Measurements from ENCODE around the gene DNM2.

DNM2 gene

GRCh38 chr19:10871711-10872545, 154.0 kb downstream of the DNM2 start (continued):
- TF ChIP-seq ZNF645 (tag by site-specific recombination; IDR thresholded peaks at IDR 0.05) = no peak
- TF ChIP-seq ZNF521 (tag by site-specific recombination; IDR thresholded peaks at IDR 0.05) = no peak
- TF ChIP-seq ZNF791 (tag by site-specific recombination; IDR thresholded peaks at IDR 0.05) = no peak
- TF ChIP-seq ZNF132 (tag by site-specific recombination; IDR thresholded peaks at IDR 0.05; ENCODE audit: borderline replicate concordance) = no peak
- no peak for TF ChIP-seq ZNF16 (tag by site-specific recombination; IDR thresholded peaks at IDR 0.05; ENCODE audit: low read depth)
- TF ChIP-seq ZNF670 (tag by site-specific recombination; IDR thresholded peaks at IDR 0.05; ENCODE audit: low read depth) = no peak
- TF ChIP-seq ZNF626 (tag by site-specific recombination; IDR thresholded peaks at IDR 0.05) = no peak
- no peak for TF ChIP-seq ZNF776 (tag by site-specific recombination; IDR thresholded peaks at IDR 0.05; ENCODE audit: borderline replicate concordance)
- TF ChIP-seq ZNF416 (tag by site-specific recombination; IDR thresholded peaks at IDR 0.05) = no peak
- no peak for TF ChIP-seq ZNF518A (tag by site-specific recombination; conservative IDR thresholded peaks at IDR 0.05; ENCODE audit: low read depth)
- peak; percentile 87 for TF ChIP-seq GLIS1 (tag by site-specific recombination; IDR thresholded peaks at IDR 0.05)
- peak; percentile 97 for TF ChIP-seq EGR2 (tag by site-specific recombination; IDR thresholded peaks at IDR 0.05; ENCODE audit: low read depth)
- no peak for TF ChIP-seq ZNF148 (tag by site-specific recombination; IDR thresholded peaks at IDR 0.05; ENCODE audit: borderline replicate concordance)
- TF ChIP-seq ZNF248 (tag by site-specific recombination; IDR thresholded peaks at IDR 0.05) = no peak
- TF ChIP-seq ZXDB (tag by site-specific recombination; IDR thresholded peaks at IDR 0.05) = no peak

GRCh38 chr19:10872546-10873107, 154.7 kb downstream of the DNM2 start:
- Histone ChIP-seq H3K36me3 (ENCODE audit: control insufficient read depth in 2 of 2, insufficient read depth in 1 of 2, low read length in 2 of 2) (peaks cover 13 to 16% of the 10 kb centered on the region in 2 experiments; a peak in 2 of 3 replicates), H3K4me3 (ENCODE audit: low read depth, low read length) (peak overlapping the region; percentile 88), H3K9me3 (ENCODE audit: control insufficient read depth, insufficient read depth, low read depth, low read length) (no peaks in the 10 kb centered on the region), H3K27ac (ENCODE audit: extremely low read depth, low read depth, low read length) (peak overlapping the region; percentile 64; the same call in 1 of the 2 replicates), H3K4me1 (ENCODE audit: control insufficient read depth, insufficient read depth, low read length) (no peaks in the 10 kb centered on the region)
- ChIA-PET CTCF (interaction anchor here (0.8 to 3.0 kb wide), 10 partner anchors 8 to 291 kb away, joined by 3 to 20 read pairs (median 6); partner anchors contain the start of gene DNM2), POLR2A (interaction anchor here (1.0 kb wide), 1 partner anchor 55 kb away, joined by 3 read pairs; no protein-coding TSS in a partner anchor)
- TF ChIP-seq RBAK (tag by site-specific recombination; IDR thresholded peaks at IDR 0.05) (no peak), ZNF791 (tag by site-specific recombination; IDR thresholded peaks at IDR 0.05) (no peak), ZNF777 (tag by site-specific recombination; IDR thresholded peaks at IDR 0.05; ENCODE audit: borderline replicate concordance) (no peak), PRDM1 (tag by site-specific recombination; IDR thresholded peaks at IDR 0.05) (peak; percentile 49; the same call in 1 of the 2 replicates), ZNF48 (tag by site-specific recombination; IDR thresholded peaks at IDR 0.05) (no peak), ZNF610 (tag by site-specific recombination; IDR thresholded peaks at IDR 0.05; ENCODE audit: borderline replicate concordance) (no peak), ZNF837 (tag by site-specific recombination; IDR thresholded peaks at IDR 0.05) (no peak), ZNF24 (tag by site-specific recombination; IDR thresholded peaks at IDR 0.05) (no peak), PRDM10 (tag by site-specific recombination; IDR thresholded peaks at IDR 0.05) (peak; percentile 82)
